ENCODE results near the gene ARID5A.

Gene ARID5A

GRCh38 chr2:96537066-96537733 is 648 bp downstream of the ARID5A start:
- H3K4me3 ChIP-seq (ENCODE audit: low read depth, low read length): peak overlapping the region; percentile 68
- peak; percentile 57 for DNase-seq (ENCODE audit: low read depth)
- TF ChIP-seq CTCF (conservative IDR thresholded peaks at IDR 0.05; ENCODE audit: low read depth, low read length): no peak

GRCh38 chr2:96537734-96538486 is 1.4 kb downstream of the ARID5A start:
- TF ChIP-seq CTCF (conservative IDR thresholded peaks at IDR 0.05; ENCODE audit: low read depth, low read length): no peak
- H3K4me3 ChIP-seq (ENCODE audit: low read depth, low read length): peak overlapping the region; percentile 68
- DNase-seq (ENCODE audit: low read depth): no peak

GRCh38 chr2:96538487-96539214 is 2.1 kb downstream of the ARID5A start:
- no peak for TF ChIP-seq CTCF (conservative IDR thresholded peaks at IDR 0.05; ENCODE audit: low read depth, low read length)
- peak; percentile 35 for DNase-seq (ENCODE audit: low read depth)
- H3K4me3 ChIP-seq (ENCODE audit: low read depth, low read length): no peak overlapping the region

DNA sequence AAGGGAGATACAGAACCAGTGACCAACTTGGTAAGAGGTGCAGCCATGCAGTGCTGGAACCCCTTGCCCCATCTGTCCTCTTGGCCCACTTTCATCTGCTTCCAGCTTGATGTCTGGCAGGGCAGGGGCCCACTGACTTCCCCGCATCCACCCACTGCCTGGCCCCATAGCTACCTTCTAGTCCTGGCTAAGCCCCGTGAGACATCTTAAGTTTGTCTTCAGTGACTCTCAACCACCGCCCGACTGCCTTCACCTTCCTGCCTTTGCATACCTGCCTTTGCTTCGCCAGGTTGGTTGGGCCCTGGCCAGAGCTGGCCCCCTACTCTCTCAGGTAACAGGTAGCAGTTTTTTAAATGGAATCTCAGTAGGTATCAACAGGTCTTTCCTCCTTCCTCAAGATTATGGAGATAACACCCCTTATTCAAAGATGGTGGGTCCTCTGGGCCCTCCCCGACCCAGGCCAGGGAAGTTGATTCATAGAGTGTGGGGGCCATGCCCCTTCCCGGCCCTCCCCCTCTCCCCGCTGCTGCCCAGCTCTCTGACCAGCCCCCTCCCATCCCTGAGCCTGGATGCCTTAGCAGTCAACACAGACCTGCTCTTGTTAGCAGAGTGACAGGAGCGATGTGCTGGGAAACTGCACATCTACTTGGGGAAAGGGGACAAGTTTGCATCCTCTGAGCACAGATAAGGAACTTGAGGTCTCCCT is 2.8 kb downstream of the ARID5A start:
- DNase-seq (ENCODE audit: low read depth): no peak
- no peak overlapping the region for H3K4me3 ChIP-seq (ENCODE audit: low read depth, low read length)
- TF ChIP-seq CTCF (conservative IDR thresholded peaks at IDR 0.05; ENCODE audit: low read depth, low read length): no peak

- no peak for TF ChIP-seq CTCF (conservative IDR thresholded peaks at IDR 0.05; ENCODE audit: low read depth, low read length)
- DNase-seq (ENCODE audit: low read depth): no peak
- no peak overlapping the region for H3K4me3 ChIP-seq (ENCODE audit: low read depth, low read length)
These were observed 3.6 kb downstream of the ARID5A start for GRCh38 chr2:96540136-96540535.

- no peak for TF ChIP-seq CTCF (conservative IDR thresholded peaks at IDR 0.05; ENCODE audit: low read depth, low read length)
- no peak overlapping the region for H3K4me3 ChIP-seq (ENCODE audit: low read depth, low read length)
- no peak for DNase-seq (ENCODE audit: low read depth)
These were observed 5.0 kb downstream of the ARID5A start for GRCh38 chr2:96541398-96542152.

Data from choroid plexus epithelial cell (primary cell).